IMR-90 (cell line): ENCODE measurements around the gene FBXW12. TPM values are rescaled to one million over a fixed set of nuclear protein-coding genes. Genes with fewer than 3 reads are reported as not detected.

Source experiments
- ATAC-seq: fragments of 200-7000 bp; cut with Tn5 transposase; 2 replicates; pipeline ENCODE4 v1.9.1; 2020; ENCODE audit warnings: low read depth, mild to moderate bottlenecking, moderate library complexity
- BruUV-seq: library from RNA; stranded (reverse); fragments of 400-500 nt; replicated peaks from 2 replicates; lab custom pipeline; 2021; lab: Mats Ljungman, UMichigan
- CTCF ChIA-PET: fragments of 300-600 bp; formaldehyde crosslinking; extraction: SDS; loops from one replicate; lab custom pipeline; 2021; ENCODE audit warnings: antibody characterized with exemption; lab: Yijun Ruan, JAX
- POLR2A ChIA-PET: fragments of 300-600 bp; sonication (Branson Sonifier 250); formaldehyde crosslinking; loops from one replicate; lab custom pipeline; 2022; ENCODE audit warnings: antibody characterized with exemption; ENCODE audit not compliant: unreplicated experiment; lab: Charles Lee
- DNase-seq: peaks from one replicate; pipeline ENCODE4 v3.0.0; 2013
- H2AFZ ChIP-seq: replicated peaks from 2 replicates; pipeline ENCODE3; 2013; ENCODE audit warnings: low read length, mild to moderate bottlenecking; ENCODE audit not compliant: poor library complexity
- H2AK5ac ChIP-seq: 2 replicates; pipeline ENCODE4 v1.6.1; 2013; ENCODE audit warnings: low read depth, low read length, inconsistent platforms
- H2AK9ac ChIP-seq: replicated peaks from 2 replicates; pipeline ENCODE3; 2013; ENCODE audit warnings: mild to moderate bottlenecking, low read depth, low read length, moderate library complexity; ENCODE audit not compliant: poor library complexity
- H2BK120ac ChIP-seq: 2 replicates; pipeline ENCODE4 v1.6.1; 2013; ENCODE audit warnings: low read depth, low read length, inconsistent platforms
- H2BK15ac ChIP-seq: 3 replicates; pipeline ENCODE4 v1.6.1; 2013; ENCODE audit warnings: low read depth, low read length, inconsistent platforms
- H2BK20ac ChIP-seq: 2 replicates; pipeline ENCODE4 v1.6.1; 2013; ENCODE audit warnings: low read depth, mild to moderate bottlenecking, inconsistent platforms, low read length, moderate library complexity
- H2BK5ac ChIP-seq: 2 replicates; pipeline ENCODE4 v1.6.1; 2013; ENCODE audit warnings: mild to moderate bottlenecking, low read depth, low read length, inconsistent platforms; ENCODE audit not compliant: poor library complexity, severe bottlenecking
- H3K14ac ChIP-seq: replicated peaks from 2 replicates; pipeline ENCODE4 v1.6.1; 2013; ENCODE audit warnings: low read depth, low read length, inconsistent platforms
- H3K18ac ChIP-seq: 2 replicates; pipeline ENCODE4 v1.6.1; 2013; ENCODE audit warnings: low read depth, low read length, control low read depth
- H3K23ac ChIP-seq: 2 replicates; pipeline ENCODE4 v1.6.1; 2013; ENCODE audit warnings: low read depth, low read length, inconsistent platforms
- H3K27ac ChIP-seq: 2 replicates; pipeline ENCODE4 v1.5.1; 2013; ENCODE audit warnings: mild to moderate bottlenecking, control low read depth, low read length; ENCODE audit not compliant: insufficient read depth
- H3K27me3 ChIP-seq: 2 replicates; pipeline ENCODE4 v1.6.1; 2013; ENCODE audit warnings: low read length; ENCODE audit not compliant: control insufficient read depth, insufficient read depth
- H3K36me3 ChIP-seq: 2 replicates; pipeline ENCODE4 v1.6.1; 2013; ENCODE audit warnings: low read length, mixed read lengths; ENCODE audit not compliant: control insufficient read depth, insufficient read depth
- H3K4ac ChIP-seq: 2 replicates; pipeline ENCODE4 v1.6.1; 2013; ENCODE audit warnings: low read depth, low read length, inconsistent platforms
- H3K4me1 ChIP-seq: 2 replicates; pipeline ENCODE4 v1.6.1; 2013; ENCODE audit warnings: low read length, mixed read lengths; ENCODE audit not compliant: control insufficient read depth, insufficient read depth
- H3K4me2 ChIP-seq: 2 replicates; pipeline ENCODE4 v1.6.1; 2013; ENCODE audit warnings: low read depth, mild to moderate bottlenecking, control low read depth, low read length, moderate library complexity
- H3K4me3 ChIP-seq: 2 replicates; pipeline ENCODE4 v1.5.1; 2013; ENCODE audit warnings: low read depth, mild to moderate bottlenecking, control low read depth, low read length, moderate library complexity; ENCODE audit not compliant: insufficient read depth
- H3K56ac ChIP-seq: 2 replicates; pipeline ENCODE4 v1.6.1; 2013; ENCODE audit warnings: low read length, inconsistent platforms; ENCODE audit not compliant: insufficient read depth; ENCODE audit errors: extremely low read depth
- H3K79me1 ChIP-seq, 2 experiments: 2 replicates each; pipeline ENCODE4 v1.6.1; 2013; ENCODE audit warnings: low read length in 2 of 2, inconsistent platforms in 1 of 2, low read depth in 1 of 2
- H3K9ac ChIP-seq: 2 replicates; pipeline ENCODE4 v1.6.1; 2013; ENCODE audit warnings: low read depth, low read length, control low read depth
- H3K9me1 ChIP-seq: 2 replicates; pipeline ENCODE4 v1.6.1; 2013; ENCODE audit warnings: low read length, inconsistent platforms; ENCODE audit not compliant: insufficient read depth
- H3K9me3 ChIP-seq: 2 replicates; pipeline ENCODE4 v1.6.1; 2013; ENCODE audit warnings: low read length; ENCODE audit not compliant: control insufficient read depth, insufficient read depth
- H4K20me1 ChIP-seq: 2 replicates; pipeline ENCODE4 v1.6.1; 2013; ENCODE audit warnings: low read length, inconsistent platforms; ENCODE audit not compliant: insufficient read depth
- H4K5ac ChIP-seq: 2 replicates; pipeline ENCODE4 v1.6.1; 2013; ENCODE audit warnings: mild to moderate bottlenecking, low read depth, low read length, control low read depth
- H4K8ac ChIP-seq, 2 experiments: 2 replicates each; pipeline ENCODE4 v1.6.1; 2013; ENCODE audit warnings: low read depth in 2 of 2, low read length in 2 of 2, control low read depth in 1 of 2, inconsistent platforms in 1 of 2
- H4K91ac ChIP-seq: 2 replicates; pipeline ENCODE4 v1.6.1; 2013; ENCODE audit warnings: low read depth, low read length, inconsistent platforms; ENCODE audit not compliant: insufficient read depth
- BHLHE40 ChIP-seq: fragments of 150-350 bp; IDR thresholded peaks from 2 replicates; pipeline ENCODE4 v1.6.1; 2016; ENCODE audit warnings: mild to moderate bottlenecking, low read depth, low read length
- ELK1 ChIP-seq: fragments of 150-350 bp; IDR thresholded peaks from 2 replicates; pipeline ENCODE4 v1.6.1; 2016; ENCODE audit warnings: low read depth, mild to moderate bottlenecking, low read length, moderate library complexity, borderline replicate concordance
- MAFK ChIP-seq: IDR thresholded peaks from 2 replicates; pipeline ENCODE4 v1.6.1; 2012; ENCODE audit warnings: low read depth, low read length, improper control_type of control experiment
- NFE2L2 ChIP-seq: fragments of 150-350 bp; IDR thresholded peaks from 2 replicates; pipeline ENCODE4 v1.6.1; 2016; ENCODE audit warnings: low read depth, mild to moderate bottlenecking, low read length
- POLR2A ChIP-seq: IDR thresholded peaks from 2 replicates; pipeline ENCODE4 v1.6.1; 2012; ENCODE audit warnings: mild to moderate bottlenecking, low read depth, low read length
- RCOR1 ChIP-seq: IDR thresholded peaks from 2 replicates; pipeline ENCODE4 v1.6.1; 2012; ENCODE audit warnings: mild to moderate bottlenecking, low read length, improper control_type of control experiment; ENCODE audit not compliant: insufficient replicate concordance
- RFX5 ChIP-seq: IDR thresholded peaks from 2 replicates; pipeline ENCODE4 v1.8.0; 2012; ENCODE audit warnings: low read depth, mild to moderate bottlenecking, low read length, moderate library complexity
- USF2 ChIP-seq: fragments of 150-350 bp; IDR thresholded peaks from 2 replicates; pipeline ENCODE4 v1.6.1; 2017; ENCODE audit warnings: mild to moderate bottlenecking, antibody characterized with exemption, low read length, low read depth
- WGBS, 2 experiments: methylation state at CpG; one replicate each; pipeline versions ENCODE4 v1.1.5 to v1.1.7; 2013; ENCODE audit warnings: missing lambda C conversion rate in 2 of 2; ENCODE audit not compliant: insufficient read length in 1 of 2; ENCODE audit errors: extremely low coverage in 2 of 2; 5-methylcytosine and 5-hydroxymethylcytosine counted together
- dilution Hi-C: fragments of 300-500 bp; cut with HindIII; formaldehyde crosslinking; loops from one replicate; pipeline ENCODE4 v1.14.3; 2018; ENCODE audit warnings: low sequenced_read_pairs; ENCODE audit not compliant: unreplicated experiment
- in situ Hi-C: fragments of 300-500 bp; cut with MboI; formaldehyde crosslinking; loops from 3 replicates; pipeline ENCODE4 v1.14.3; 2019; ENCODE audit warnings: low sequenced_read_pairs, inconsistent platforms, mixed read lengths
- intact Hi-C: fragments of 100-400 bp; cut with micrococcal nuclease; formaldehyde crosslinking; loops from 2 replicates; pipeline ENCODE4 v1.10.0; 2022
- polyA plus RNA-seq, 3 experiments: library from polyadenylated mRNA; depleted of rRNA; stranded (reverse); fragments of >200 nt; gene quantifications; 2 replicates each; pipeline ENCODE4 v1.2.3, GENCODE V29; 2012; ENCODE audit warnings: low replicate concordance in 1 of 3
- total RNA-seq: library from RNA; depleted of rRNA; stranded (reverse); fragments of >200 nt; gene quantifications from 2 replicates; pipeline ENCODE4 v1.2.3, GENCODE V29; 2012
- TF ChIP-seq, protein P1 (sequence below): conservative IDR thresholded peaks from 2 replicates; pipeline ENCODE4 v1.5.1; 2012; ENCODE audit warnings: mild to moderate bottlenecking, low read depth, low read length, improper control_type of control experiment

FBXW12 gene
- total and polyA plus RNA-seq, 2 of the 4 experiments (the other 2 are of a cell fraction), result not detected

DNA sequence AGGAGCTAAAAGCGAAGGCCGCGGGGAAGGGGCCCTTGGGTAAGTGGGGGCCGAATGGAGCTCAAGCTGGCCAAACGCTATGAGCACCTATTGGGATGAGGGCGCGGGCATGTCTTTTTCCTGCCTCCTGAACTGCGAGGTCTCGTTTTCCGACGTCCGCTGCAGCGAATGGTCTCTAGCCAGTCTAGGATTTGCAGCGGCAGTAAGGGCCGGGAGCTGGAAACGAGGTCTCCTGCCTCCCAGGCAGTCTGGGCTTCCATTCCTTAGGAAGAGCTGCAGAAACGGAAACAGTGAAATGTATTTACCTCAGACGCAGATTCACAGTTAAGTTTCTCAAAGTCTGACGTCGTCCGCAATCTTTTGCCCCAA lies 68.6 kb downstream of the FBXW12 start:
- DNase-seq, result no peak
- TF ChIP-seq NFE2L2, result no peak
- no peak for TF ChIP-seq RFX5
- TF ChIP-seq USF2, result no peak
- TF ChIP-seq MAFK, result no peak
- TF ChIP-seq, protein P1, sequence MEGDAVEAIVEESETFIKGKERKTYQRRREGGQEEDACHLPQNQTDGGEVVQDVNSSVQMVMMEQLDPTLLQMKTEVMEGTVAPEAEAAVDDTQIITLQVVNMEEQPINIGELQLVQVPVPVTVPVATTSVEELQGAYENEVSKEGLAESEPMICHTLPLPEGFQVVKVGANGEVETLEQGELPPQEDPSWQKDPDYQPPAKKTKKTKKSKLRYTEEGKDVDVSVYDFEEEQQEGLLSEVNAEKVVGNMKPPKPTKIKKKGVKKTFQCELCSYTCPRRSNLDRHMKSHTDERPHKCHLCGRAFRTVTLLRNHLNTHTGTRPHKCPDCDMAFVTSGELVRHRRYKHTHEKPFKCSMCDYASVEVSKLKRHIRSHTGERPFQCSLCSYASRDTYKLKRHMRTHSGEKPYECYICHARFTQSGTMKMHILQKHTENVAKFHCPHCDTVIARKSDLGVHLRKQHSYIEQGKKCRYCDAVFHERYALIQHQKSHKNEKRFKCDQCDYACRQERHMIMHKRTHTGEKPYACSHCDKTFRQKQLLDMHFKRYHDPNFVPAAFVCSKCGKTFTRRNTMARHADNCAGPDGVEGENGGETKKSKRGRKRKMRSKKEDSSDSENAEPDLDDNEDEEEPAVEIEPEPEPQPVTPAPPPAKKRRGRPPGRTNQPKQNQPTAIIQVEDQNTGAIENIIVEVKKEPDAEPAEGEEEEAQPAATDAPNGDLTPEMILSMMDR, result no peak
- no peak for TF ChIP-seq ELK1
- TF ChIP-seq POLR2A, result no peak
- TF ChIP-seq RCOR1, result no peak
- no peak for TF ChIP-seq BHLHE40
- Histone ChIP-seq H2AK9ac (peak overlapping the region; percentile 97), H3K27me3 (no peaks in the 10 kb centered on the region), H2BK120ac (no peak overlapping the region), H3K4ac (peak overlapping the region; percentile 85), H3K79me1 (peaks cover 35 to 44% of the 10 kb centered on the region in 2 experiments), H3K4me2 (peak overlapping the region; percentile 99), H3K27ac (peak overlapping the region; percentile 89), H3K4me3 (peak overlapping the region; percentile 90), H3K23ac (peak overlapping the region; percentile 76), H4K20me1 (peaks cover 6% of the 10 kb centered on the region; the same call in 1 of the 2 replicates), H3K36me3 (peaks cover 15% of the 10 kb centered on the region), H2AFZ (peak overlapping the region; percentile 87), H3K9me1 (0 out of 2 replicates have a peak, but pooled peaks cover 4% of the 10 kb centered on the region), H4K8ac (peak overlapping the region; percentile 78 to 92; a peak in 3 of 4 replicates), H2BK5ac (peak overlapping the region; percentile 78), H3K9me3 (no peaks in the 10 kb centered on the region), H4K91ac (peak overlapping the region; percentile 60), H3K56ac (peak overlapping the region; percentile 24), H2BK20ac (no peak overlapping the region), H3K9ac (peak overlapping the region; percentile 82), H4K5ac (peak overlapping the region; percentile 24), H2AK5ac (peak overlapping the region; percentile 84), H3K14ac (peak overlapping the region; percentile 85), H2BK15ac (no peak overlapping the region), H3K4me1 (0 out of 2 replicates have a peak, but pooled peaks cover 2% of the 10 kb centered on the region), H3K18ac (no peak overlapping the region)
- CTCF ChIA-PET, result interaction anchor here (1.1 to 2.8 kb wide), 2 partner anchors 40 to 167 kb away, joined by 5 to 15 read pairs; no protein-coding TSS in a partner anchor
- dilution Hi-C loops, result no loop called here
- intact Hi-C loops, result loop anchor here (10.0 kb wide), 1 partner anchor 194 kb away; the partner anchor contains the start of gene SLC26A6
- WGBS, 2 experiments, result 1% methylated on average over 12 of the region's 21 CpGs; no CpG with 5 or more reads in 1 of the 2 experiments
- POLR2A ChIA-PET, result no interaction called here
- ATAC-seq, result peak; percentile 3
- in situ Hi-C loops, result no loop called here
- no TSS peak for BruUV-seq
